ENCODE data around the gene CTSV. TPM values are rescaled to one million over a fixed set of nuclear protein-coding genes. Genes with fewer than 3 reads are reported as not detected.

CTSV gene
- total RNA-seq, 1 experiment from 2014 or later = 82.2 TPM

DNA sequence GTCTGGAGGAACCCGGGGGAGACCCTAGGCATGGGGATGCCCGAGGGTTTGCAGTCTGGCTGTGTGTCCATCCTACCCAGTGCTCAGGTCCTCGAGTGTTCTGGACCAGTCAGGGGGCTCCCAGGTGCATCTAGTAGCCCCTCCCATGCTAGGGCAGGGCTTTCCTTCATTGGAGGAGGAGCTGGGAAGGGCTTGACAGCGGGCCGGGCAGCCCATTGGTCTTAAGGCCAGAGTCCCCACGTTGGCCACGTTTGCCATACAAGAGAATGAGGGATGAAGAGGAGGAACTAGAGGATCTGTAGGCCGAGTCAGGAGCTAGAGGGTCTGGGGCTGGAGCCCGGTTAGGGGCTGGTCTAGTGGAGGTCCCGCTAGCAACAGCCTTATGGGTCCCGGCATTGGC is 37.3 kb upstream of the CTSV start:
- no peaks in the 10 kb centered on the region; a peak in 1 of 5 replicates for H3K9me3 Mint-ChIP-seq
- Histone ChIP-seq H3K14ac (ENCODE audit: insufficient read depth, low read length) (no peak overlapping the region), H3K27ac (ENCODE audit: insufficient read length, low read depth, low read length) (no peak overlapping the region), H3K4me1 (ENCODE audit: insufficient read depth, low read length) (peaks cover 10% of the 10 kb centered on the region; the same call in 1 of the 2 replicates), H2BK12ac (ENCODE audit: insufficient read length, low read depth, low read length) (no peak overlapping the region), H3K79me2 (ENCODE audit: insufficient read depth, low read length) (no peaks in the 10 kb centered on the region), H3K23ac (ENCODE audit: insufficient read length, low read depth, low read length) (no peak overlapping the region), H3K23me2 (ENCODE audit: insufficient read length, low read depth, low read length, poor library complexity, severe bottlenecking) (no peaks in the 10 kb centered on the region), H4K20me1 (ENCODE audit: control insufficient read depth, insufficient read depth, insufficient read length) (no peaks in the 10 kb centered on the region), H3K4ac (ENCODE audit: low read depth, low read length) (no peak overlapping the region), H2BK120ac (ENCODE audit: low read depth, low read length, poor library complexity, severe bottlenecking) (no peak overlapping the region), H2BK15ac (ENCODE audit: low read depth, low read length) (no peak overlapping the region), H3K9ac (ENCODE audit: extremely low read depth, insufficient read length, low read length) (no peak overlapping the region), H3K4me2 (ENCODE audit: insufficient read depth, insufficient read length, low read length) (no peak overlapping the region), H3K18ac (ENCODE audit: insufficient read length, low read depth, low read length) (no peak overlapping the region), H4K8ac (replicated peaks; ENCODE audit: insufficient read length, low read depth, low read length) (no peak overlapping the region), H3K27me3 (ENCODE audit: insufficient read depth, low read length) (no peaks in the 10 kb centered on the region), H4K91ac (ENCODE audit: insufficient read length, low read depth, low read length) (no peak overlapping the region), H2BK5ac (ENCODE audit: insufficient read length, low read length) (no peak overlapping the region), H3K9me3 (ENCODE audit: control insufficient read depth, low read depth, low read length) (no peaks in the 10 kb centered on the region), H3K79me1 (ENCODE audit: insufficient read depth, low read depth, low read length, poor library complexity, severe bottlenecking) (no peaks in the 10 kb centered on the region), H2AFZ (ENCODE audit: low read length) (no peak overlapping the region), H2BK20ac (ENCODE audit: low read depth, low read length, poor library complexity, severe bottlenecking) (no peak overlapping the region), H3T11ph (ENCODE audit: low read length) (no peak overlapping the region), H4K5ac (ENCODE audit: insufficient read length, low read depth, low read length) (no peak overlapping the region), H2AK5ac (ENCODE audit: insufficient read length, low read length) (no peak overlapping the region), H3K56ac (ENCODE audit: insufficient read length, low read depth, low read length) (no peak overlapping the region)
- no peaks in the 10 kb centered on the region for H3K36me3 Mint-ChIP-seq (ENCODE audit: insufficient read depth in 1 of 3, low read depth in 3 of 3)
- H3K27me3 Mint-ChIP-seq (ENCODE audit: low read depth) = no peaks in the 10 kb centered on the region; the same call in 1 of the 2 replicates
- DNase-seq = peak; percentile 71
- TF ChIP-seq, protein P1, sequence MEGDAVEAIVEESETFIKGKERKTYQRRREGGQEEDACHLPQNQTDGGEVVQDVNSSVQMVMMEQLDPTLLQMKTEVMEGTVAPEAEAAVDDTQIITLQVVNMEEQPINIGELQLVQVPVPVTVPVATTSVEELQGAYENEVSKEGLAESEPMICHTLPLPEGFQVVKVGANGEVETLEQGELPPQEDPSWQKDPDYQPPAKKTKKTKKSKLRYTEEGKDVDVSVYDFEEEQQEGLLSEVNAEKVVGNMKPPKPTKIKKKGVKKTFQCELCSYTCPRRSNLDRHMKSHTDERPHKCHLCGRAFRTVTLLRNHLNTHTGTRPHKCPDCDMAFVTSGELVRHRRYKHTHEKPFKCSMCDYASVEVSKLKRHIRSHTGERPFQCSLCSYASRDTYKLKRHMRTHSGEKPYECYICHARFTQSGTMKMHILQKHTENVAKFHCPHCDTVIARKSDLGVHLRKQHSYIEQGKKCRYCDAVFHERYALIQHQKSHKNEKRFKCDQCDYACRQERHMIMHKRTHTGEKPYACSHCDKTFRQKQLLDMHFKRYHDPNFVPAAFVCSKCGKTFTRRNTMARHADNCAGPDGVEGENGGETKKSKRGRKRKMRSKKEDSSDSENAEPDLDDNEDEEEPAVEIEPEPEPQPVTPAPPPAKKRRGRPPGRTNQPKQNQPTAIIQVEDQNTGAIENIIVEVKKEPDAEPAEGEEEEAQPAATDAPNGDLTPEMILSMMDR (conservative IDR thresholded peaks at IDR 0.05) = no peak
- H3K4me3 Mint-ChIP-seq = no peak overlapping the region
- peaks cover 37 to 51% of the 10 kb centered on the region in 2 experiments for H3K4me1 Mint-ChIP-seq
- H3K27ac Mint-ChIP-seq = no peak overlapping the region
- no CpG with 5 or more reads among the region's 11 CpGs for WGBS (ENCODE audit: extremely low coverage, insufficient read length, low lambda C conversion rate)

All from H9 (cell line).